Fibroblast of lung (primary cell): ENCODE data around the gene TAS2R41.

Experiments used
- CTCF ChIP-seq, 2 donors: IDR thresholded peaks in 1 of 2; conservative IDR thresholded peaks in 1 of 2; 1 replicate in 1 of 2; 2 replicates in 1 of 2; pipeline ENCODE4 v1.5.1; 2011 to 2012; ENCODE audit warnings: low read length in 2 of 2, control low read depth in 1 of 2, inconsistent platforms in 1 of 2, low read depth in 1 of 2, mild to moderate bottlenecking in 1 of 2
- EZH2 ChIP-seq: IDR thresholded peaks from 2 replicates; pipeline ENCODE4 v1.5.1; 2012; ENCODE audit warnings: low read length, control low read depth, mild to moderate bottlenecking; ENCODE audit errors: missing control alignments

DNA sequence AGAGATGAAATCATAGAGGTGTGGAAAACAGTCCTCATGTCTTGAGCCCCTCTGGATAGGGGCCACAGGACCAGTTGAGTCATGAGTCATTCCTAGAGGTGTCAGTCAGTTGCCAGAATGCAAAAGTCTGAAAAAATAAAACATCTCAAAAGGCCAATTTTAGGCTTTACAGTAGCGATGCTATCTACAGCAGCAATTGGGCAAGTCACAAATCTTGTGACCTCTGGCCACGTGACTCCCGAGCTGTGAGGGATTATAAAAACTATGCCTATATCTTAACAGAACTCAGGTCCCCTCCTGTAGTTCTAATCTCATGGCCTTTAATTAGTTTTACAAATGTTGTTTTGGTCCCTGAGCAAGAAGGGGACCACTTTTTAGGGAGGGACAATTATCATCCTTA, 15.6 kb upstream of the TAS2R41 start:
- TF ChIP-seq CTCF (conservative IDR thresholded peaks at IDR 0.05 in 1 of 2, IDR thresholded peaks at IDR 0.05 in 1 of 2; ENCODE audit: low read depth in 1 of 2, low read length in 2 of 2) (no peak), EZH2 (no peak)
